PFSK-1 (cell line): ENCODE measurements around the gene SFRP5.

ENCODE experiments used
- REST ChIP-seq, 2 experiments: IDR thresholded peaks; 2 replicates each; pipeline versions ENCODE4 v1.6.1 to v1.8.0; 2011 to 2012; ENCODE audit warnings: low read depth in 2 of 2, low read length in 2 of 2, control low read depth in 1 of 2, inconsistent platforms in 1 of 2, mild to moderate bottlenecking in 1 of 2, moderate library complexity in 1 of 2; ENCODE audit not compliant: insufficient read depth in 1 of 2
- TAF1 ChIP-seq: IDR thresholded peaks from 2 replicates; pipeline ENCODE4 v1.6.1; 2012; ENCODE audit warnings: low read length, control low read depth, borderline replicate concordance; ENCODE audit not compliant: insufficient read depth

- TF ChIP-seq TAF1: no peak
- TF ChIP-seq REST (IDR thresholded peaks at IDR 0.05; ENCODE audit: insufficient read depth in 1 of 2, low read depth in 2 of 2, low read length in 2 of 2): no peak
Observed at GRCh38 chr10:97765201-97765600, 6.6 kb downstream of the SFRP5 start.
